ENCODE measurements around the gene TADA2B. TPM values are rescaled to one million over a fixed set of nuclear protein-coding genes. Genes with fewer than 3 reads are reported as not detected.

TADA2B gene
- total and polyA plus RNA-seq, 10 of the 15 experiments (the other 5 are each of a cell fraction or from before 2014, with no cell fraction given), result 0.66 to 12.0 (median 5.6) TPM

DNA sequence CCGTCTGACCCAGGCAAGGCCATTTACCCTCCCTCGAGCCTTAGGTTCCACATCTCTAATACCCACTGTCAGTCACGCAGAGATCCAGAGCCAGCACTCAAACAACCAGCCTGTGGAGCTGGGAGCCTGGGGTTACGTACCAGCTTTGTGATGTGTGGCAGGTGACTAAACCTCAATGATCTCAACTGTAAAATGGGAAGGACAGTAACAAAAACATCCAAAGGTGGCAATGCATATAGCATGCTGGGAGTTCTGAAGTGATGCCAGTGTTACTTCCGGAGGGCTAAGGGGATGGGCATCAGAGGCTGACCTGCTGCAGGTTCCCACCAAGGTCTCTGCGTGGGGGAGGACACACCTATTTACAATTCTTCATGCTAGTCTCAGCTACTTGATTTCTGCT lies 18.6 kb downstream of the TADA2B start:
- no peak for FAIRE-seq
- Histone ChIP-seq H3K4me1 (ENCODE audit: control insufficient read depth, insufficient read depth, low read length) (peaks cover 20% of the 10 kb centered on the region), H3K79me2 (ENCODE audit: control insufficient read depth, insufficient read depth, low read length) (peaks cover 27% of the 10 kb centered on the region), H3K27ac (ENCODE audit: control insufficient read depth, insufficient read depth) (no peak overlapping the region), H3K27me3 (replicated peaks in 1 of 2; ENCODE audit: control insufficient read depth in 2 of 2, insufficient read depth in 2 of 2, low read length in 1 of 2) (no peaks in the 10 kb centered on the region), H4K20me1 (ENCODE audit: control insufficient read depth, insufficient read depth) (peaks cover 7% of the 10 kb centered on the region; the same call in 1 of the 2 replicates), H3K9me3 (replicated peaks; ENCODE audit: control insufficient read depth, insufficient read depth, low read length) (no peaks in the 10 kb centered on the region), H3K4me3 (no peak overlapping the region), H2AFZ (ENCODE audit: control insufficient read depth, low read depth, low read length) (no peak overlapping the region), H3K9ac (ENCODE audit: control insufficient read depth, insufficient read depth, low read length) (no peak overlapping the region), H3K4me2 (ENCODE audit: control insufficient read depth, insufficient read depth) (no peak overlapping the region), H3K36me3 (ENCODE audit: control insufficient read depth in 2 of 2, insufficient read depth in 2 of 2, low read length in 1 of 2) (peaks cover 13 to 32% of the 10 kb centered on the region in 2 experiments)
- SMC1A ChIA-PET (ENCODE audit: uncharacterized antibody, unreplicated experiment), result interaction anchor here (1.6 kb wide), 1 partner anchor 9 kb away, joined by 5 read pairs; no protein-coding TSS in a partner anchor
- intact Hi-C loops (cut with micrococcal nuclease; ENCODE audit: unreplicated experiment), result no loop called here
- POLR2A ChIA-PET, result interaction anchor here (0.7 to 1.4 kb wide), 3 partner anchors 9 to 19 kb away, joined by 3 to 6 read pairs (median 3); partner anchors contain the start of gene TADA2B
- CTCF ChIA-PET, result interaction anchor here (0.8 to 1.3 kb wide), 3 partner anchors 19 to 88 kb away, joined by 3 to 6 read pairs (median 4); partner anchors contain the start of gene TADA2B
- no peak for TF ChIP-seq BRCA1 (IDR thresholded peaks at IDR 0.05; ENCODE audit: low read depth, low read length)
- no peak for TF ChIP-seq TCF7 (IDR thresholded peaks at IDR 0.05; ENCODE audit: borderline replicate concordance)
- TF ChIP-seq KAT2A (conservative IDR thresholded peaks at IDR 0.05; ENCODE audit: control insufficient read depth, low read depth, low read length), result no peak
- TF ChIP-seq STAT3 (IDR thresholded peaks at IDR 0.05; ENCODE audit: low read depth, low read length), result no peak
- TF ChIP-seq ZNF274 (IDR thresholded peaks at IDR 0.05; ENCODE audit: insufficient read depth, insufficient read length), result no peak
- no peak for TF ChIP-seq SMC3 (IDR thresholded peaks at IDR 0.05; ENCODE audit: borderline replicate concordance, low read length)
- TF ChIP-seq POLR2AphosphoS5 (IDR thresholded peaks at IDR 0.05; ENCODE audit: low read length), result no peak
- no peak for TF ChIP-seq NFXL1 (IDR thresholded peaks at IDR 0.05; ENCODE audit: borderline replicate concordance)
- TF ChIP-seq TAF1 (IDR thresholded peaks at IDR 0.05; ENCODE audit: borderline replicate concordance, low read depth, low read length), result no peak
- no peak for TF ChIP-seq FOS (IDR thresholded peaks at IDR 0.05; ENCODE audit: borderline replicate concordance, extremely low read depth, insufficient read length)
- no peak for TF ChIP-seq NR2C1 (IDR thresholded peaks at IDR 0.05)
- no peak for TF ChIP-seq SP1 (IDR thresholded peaks at IDR 0.05; ENCODE audit: low read depth, low read length)
- no peak for TF ChIP-seq SIN3A (IDR thresholded peaks at IDR 0.05; ENCODE audit: low read depth, low read length)
- TF ChIP-seq, protein P1, sequence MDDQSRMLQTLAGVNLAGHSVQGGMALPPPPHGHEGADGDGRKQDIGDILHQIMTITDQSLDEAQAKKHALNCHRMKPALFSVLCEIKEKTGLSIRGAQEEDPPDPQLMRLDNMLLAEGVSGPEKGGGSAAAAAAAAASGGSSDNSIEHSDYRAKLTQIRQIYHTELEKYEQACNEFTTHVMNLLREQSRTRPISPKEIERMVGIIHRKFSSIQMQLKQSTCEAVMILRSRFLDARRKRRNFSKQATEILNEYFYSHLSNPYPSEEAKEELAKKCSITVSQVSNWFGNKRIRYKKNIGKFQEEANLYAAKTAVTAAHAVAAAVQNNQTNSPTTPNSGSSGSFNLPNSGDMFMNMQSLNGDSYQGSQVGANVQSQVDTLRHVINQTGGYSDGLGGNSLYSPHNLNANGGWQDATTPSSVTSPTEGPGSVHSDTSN (IDR thresholded peaks at IDR 0.05; ENCODE audit: insufficient replicate concordance, low read depth, low read length), result no peak
- no peak for TF ChIP-seq TARDBP (IDR thresholded peaks at IDR 0.05; ENCODE audit: borderline replicate concordance)
- TF ChIP-seq TCF12 (IDR thresholded peaks at IDR 0.05; ENCODE audit: low read depth, low read length), result no peak
- no peak for TF ChIP-seq ASH2L (IDR thresholded peaks at IDR 0.05; ENCODE audit: borderline replicate concordance, low read depth)
- no peak for TF ChIP-seq ETV6 (conservative IDR thresholded peaks at IDR 0.05 in 1 of 2, IDR thresholded peaks at IDR 0.05 in 1 of 2; ENCODE audit: borderline replicate concordance in 1 of 2, low read depth in 1 of 2)
- in situ Hi-C loops (cut with MboI), result no loop called here
- BruUV-seq (replicated peaks), result no TSS peak
- 86% methylated on average over 6 of the region's 6 CpGs for WGBS (ENCODE audit: insufficient coverage, insufficient replicate concordance, low lambda C conversion rate, missing lambda C conversion rate)
- ATAC-seq, result no peak
- no peak for DNase-seq (ENCODE audit: low read depth, low spot score)
- RAD21 ChIA-PET (ENCODE audit: unreplicated experiment), result no interaction called here

All from GM12878 (cell line).